ENCODE results near the gene DNM1. TPM values are rescaled to one million over a fixed set of nuclear protein-coding genes. Genes with fewer than 3 reads are reported as not detected.
A peak's percentile ranks its signal among the peaks of the same experiment; 100 is the strongest.

DNM1 gene
- polyA plus RNA-seq, 3 donors: 0.05 to 4.9 (median 0.56) TPM

DNA sequence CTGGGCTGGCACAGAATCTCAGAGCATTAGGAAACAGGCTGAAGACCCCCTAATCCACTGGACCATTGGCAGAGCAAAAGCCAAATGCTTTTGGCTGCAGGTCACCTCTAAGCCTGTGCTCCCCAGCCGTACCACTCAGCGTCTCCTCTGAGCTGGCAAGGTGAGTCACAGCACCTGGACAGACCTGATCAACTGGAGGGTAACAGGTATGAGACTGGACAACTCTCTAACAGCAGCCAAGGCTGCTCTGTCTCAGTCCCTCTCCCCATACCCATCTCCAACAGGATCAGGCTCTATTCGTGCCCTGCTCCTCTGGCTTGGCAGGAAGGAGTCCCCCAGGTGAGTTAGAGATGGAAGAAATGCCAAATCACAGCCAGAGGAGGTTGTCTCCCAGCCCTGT is 67.9 kb downstream of the DNM1 start:
- Histone ChIP-seq H3K27me3 (ENCODE audit: control insufficient read depth in 2 of 2, insufficient read depth in 2 of 2, low read length in 2 of 2) (no peaks in the 10 kb centered on the region), H2AFZ (ENCODE audit: insufficient read depth, low read depth, low read length, poor library complexity, severe bottlenecking) (no peak overlapping the region), H3K27ac (ENCODE audit: low read depth in 1 of 2, low read length in 2 of 2) (peak overlapping the region in 1 of 2 donors; percentile 20), H3K79me2 (ENCODE audit: insufficient read depth, low read length) (peaks cover 20% of the 10 kb centered on the region), H3K36me3 (replicated peaks in 1 of 2; ENCODE audit: control insufficient read depth in 1 of 2, insufficient read depth in 2 of 2, low read length in 2 of 2) (peaks cover 33 to 73% of the 10 kb centered on the region in 2 donors), H4K20me1 (ENCODE audit: insufficient read depth, low read length) (no peaks in the 10 kb centered on the region), H3K4me2 (replicated peaks; ENCODE audit: extremely low read depth, low read length, poor library complexity, severe bottlenecking) (no peak overlapping the region), H3K9ac (ENCODE audit: insufficient read depth, low read length, poor library complexity, severe bottlenecking) (no peak overlapping the region), H3K9me3 (replicated peaks in 1 of 2; ENCODE audit: control insufficient read depth in 1 of 2, insufficient read depth in 1 of 2, low read length in 2 of 2) (no peaks in the 10 kb centered on the region), H3K4me1 (ENCODE audit: control insufficient read depth in 1 of 2, insufficient read depth in 2 of 2, low read length in 2 of 2) (peaks cover 10 to 14% of the 10 kb centered on the region in 2 donors), H3K4me3 (replicated peaks in 1 of 3; ENCODE audit: low read depth in 2 of 3, low read length in 3 of 3) (no peak overlapping the region)
- Mint-ChIP-seq H3K4me3 (no peak overlapping the region), H3K36me3 (peaks cover 54 to 64% of the 10 kb centered on the region in 2 donors), H3K9me3 (no peaks in the 10 kb centered on the region), H3K27ac (peak overlapping the region in 1 of 7 donors; percentile 54), H3K4me1 (peaks cover 10% of the 10 kb centered on the region), H3K27me3 (ENCODE audit: low read depth in 3 of 3) (peaks cover 0 to under 1% (median 0%) of the 10 kb centered on the region in 3 donors)
- 100% methylated on average over 1 of the region's 3 CpGs for WGBS (ENCODE audit: insufficient coverage)
- TF ChIP-seq, protein P1, sequence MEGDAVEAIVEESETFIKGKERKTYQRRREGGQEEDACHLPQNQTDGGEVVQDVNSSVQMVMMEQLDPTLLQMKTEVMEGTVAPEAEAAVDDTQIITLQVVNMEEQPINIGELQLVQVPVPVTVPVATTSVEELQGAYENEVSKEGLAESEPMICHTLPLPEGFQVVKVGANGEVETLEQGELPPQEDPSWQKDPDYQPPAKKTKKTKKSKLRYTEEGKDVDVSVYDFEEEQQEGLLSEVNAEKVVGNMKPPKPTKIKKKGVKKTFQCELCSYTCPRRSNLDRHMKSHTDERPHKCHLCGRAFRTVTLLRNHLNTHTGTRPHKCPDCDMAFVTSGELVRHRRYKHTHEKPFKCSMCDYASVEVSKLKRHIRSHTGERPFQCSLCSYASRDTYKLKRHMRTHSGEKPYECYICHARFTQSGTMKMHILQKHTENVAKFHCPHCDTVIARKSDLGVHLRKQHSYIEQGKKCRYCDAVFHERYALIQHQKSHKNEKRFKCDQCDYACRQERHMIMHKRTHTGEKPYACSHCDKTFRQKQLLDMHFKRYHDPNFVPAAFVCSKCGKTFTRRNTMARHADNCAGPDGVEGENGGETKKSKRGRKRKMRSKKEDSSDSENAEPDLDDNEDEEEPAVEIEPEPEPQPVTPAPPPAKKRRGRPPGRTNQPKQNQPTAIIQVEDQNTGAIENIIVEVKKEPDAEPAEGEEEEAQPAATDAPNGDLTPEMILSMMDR (IDR thresholded peaks at IDR 0.05): no peak
- DNase-seq: no peak
- intact Hi-C loops (cut with micrococcal nuclease): no loop called here

DNA sequence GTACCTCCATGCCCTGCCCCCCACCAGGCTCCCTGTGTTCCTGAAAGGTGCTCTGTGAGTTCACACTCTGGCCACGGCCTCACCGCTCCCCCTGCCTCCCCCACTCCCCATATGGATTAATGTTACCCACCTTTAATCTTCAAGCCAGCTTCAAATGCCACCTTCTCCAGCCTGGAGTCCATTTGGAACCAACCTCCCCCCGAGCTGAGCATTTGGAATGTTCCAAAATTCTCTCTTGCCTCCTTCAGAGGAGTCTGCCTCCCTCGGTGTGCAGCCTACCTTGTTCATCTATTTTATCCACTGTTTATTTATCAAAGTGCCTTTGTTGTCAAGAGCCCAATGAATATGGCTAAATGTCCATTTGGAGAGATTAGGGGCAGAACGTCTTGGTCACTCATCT is 68.3 kb downstream of the DNM1 start:
- H3K36me3 ChIP-seq (replicated peaks in 1 of 2; ENCODE audit: control insufficient read depth in 1 of 2, insufficient read depth in 2 of 2, low read length in 2 of 2): peaks cover 29 to 69% of the 10 kb centered on the region in 2 donors

More for the DNA sequence above, 68.3 kb downstream of the DNM1 start:
- Mint-ChIP-seq H3K36me3 (peaks cover 50 to 60% of the 10 kb centered on the region in 2 donors), H3K27ac (peak overlapping the region in 1 of 7 donors; percentile 54), H3K27me3 (ENCODE audit: low read depth in 3 of 3) (peaks cover 0 to 4% (median 0%) of the 10 kb centered on the region in 3 donors), H3K9me3 (no peaks in the 10 kb centered on the region), H3K4me1 (peaks cover 14% of the 10 kb centered on the region), H3K4me3 (no peak overlapping the region)
- Histone ChIP-seq H3K4me1 (ENCODE audit: control insufficient read depth in 1 of 2, insufficient read depth in 2 of 2, low read length in 2 of 2) (peaks cover 12 to 18% of the 10 kb centered on the region in 2 donors), H3K27ac (ENCODE audit: low read depth in 1 of 2, low read length in 2 of 2) (peak overlapping the region in 1 of 2 donors; percentile 20), H3K4me3 (replicated peaks in 1 of 3; ENCODE audit: low read depth in 2 of 3, low read length in 3 of 3) (no peak overlapping the region), H4K20me1 (ENCODE audit: insufficient read depth, low read length) (no peaks in the 10 kb centered on the region), H3K27me3 (ENCODE audit: control insufficient read depth in 2 of 2, insufficient read depth in 2 of 2, low read length in 2 of 2) (no peaks in the 10 kb centered on the region), H3K4me2 (replicated peaks; ENCODE audit: extremely low read depth, low read length, poor library complexity, severe bottlenecking) (no peak overlapping the region), H3K79me2 (ENCODE audit: insufficient read depth, low read length) (peaks cover 20% of the 10 kb centered on the region), H3K9me3 (replicated peaks in 1 of 2; ENCODE audit: control insufficient read depth in 1 of 2, insufficient read depth in 1 of 2, low read length in 2 of 2) (no peaks in the 10 kb centered on the region), H3K9ac (ENCODE audit: insufficient read depth, low read length, poor library complexity, severe bottlenecking) (no peak overlapping the region), H2AFZ (ENCODE audit: insufficient read depth, low read depth, low read length, poor library complexity, severe bottlenecking) (no peak overlapping the region)
- TF ChIP-seq, protein P1 (IDR thresholded peaks at IDR 0.05): no peak
- WGBS (ENCODE audit: insufficient coverage): 97% methylated on average over 3 of the region's 5 CpGs
- no peak for DNase-seq
- intact Hi-C loops (cut with micrococcal nuclease): no loop called here
